ENCODE results near the gene C18orf32.
"Not testable (repeated sequence)": the region's sequence is repeated elsewhere in the genome, so short reads cannot be mapped to it uniquely, and the experiment has no call there.

C18orf32 gene

GRCh38 chr18:49467019-49467563, 19.9 kb downstream of the C18orf32 start:
- DNase-seq, result no peak

GRCh38 chr18:49464718-49465598, 22.1 kb downstream of the C18orf32 start:
- DNase-seq, result no peak

- DNase-seq, result no peak
Observed at GRCh38 chr18:49461602-49461977, 25.4 kb downstream of the C18orf32 start.

- DNase-seq, result no peak
Observed at GRCh38 chr18:49460976-49461601, 25.9 kb downstream of the C18orf32 start.

- peak in 1 of 2 donors; percentile 9 for DNase-seq
Observed at GRCh38 chr18:49459404-49460171, 27.4 kb downstream of the C18orf32 start.

- DNase-seq, result no peak
Observed at GRCh38 chr18:49457616-49458015, 29.4 kb downstream of the C18orf32 start.

- DNase-seq, result no peak
Observed at GRCh38 chr18:49456794-49457193, 30.2 kb downstream of the C18orf32 start.

- not testable (repeated sequence) for DNase-seq
Observed at GRCh38 chr18:49452534-49452933, 34.5 kb downstream of the C18orf32 start.

- DNase-seq, result peak; percentile 33 to 74
Observed at GRCh38 chr18:49447810-49448745, 39.0 kb downstream of the C18orf32 start.

- no peak for DNase-seq
Observed at GRCh38 chr18:49446481-49446880, 40.6 kb downstream of the C18orf32 start.

- no peak for DNase-seq
Observed at GRCh38 chr18:49444581-49444980, 42.5 kb downstream of the C18orf32 start.

GRCh38 chr18:49443837-49444236, 43.2 kb downstream of the C18orf32 start:
- no peak for DNase-seq

GRCh38 chr18:49441338-49441938, 45.6 kb downstream of the C18orf32 start:
- no peak for DNase-seq

- DNase-seq, result no peak
Observed at GRCh38 chr18:49435170-49435569, 51.9 kb downstream of the C18orf32 start.

- DNase-seq, result no peak
Observed at GRCh38 chr18:49432602-49433001, 54.4 kb downstream of the C18orf32 start.

GRCh38 chr18:49431165-49431962, 55.7 kb downstream of the C18orf32 start:
- DNase-seq, result no peak

Data from CD4-positive, alpha-beta T cell treated with Interferon alpha-2 for 1 hour (primary cell).